A549 (cell line): ENCODE data around the gene HSPG2.
"Not testable (repeated sequence)": the region's sequence is repeated elsewhere in the genome, so short reads cannot be mapped to it uniquely, and the experiment has no call there.

Experiments used
- CTCF ChIP-seq: fragments of >200 bp; sonication (Bioruptor Twin); formaldehyde crosslinking; IDR thresholded peaks from 3 replicates; pipeline ENCODE4 v1.5.1; 2016
- MAX ChIP-seq: IDR thresholded peaks from 2 replicates; pipeline ENCODE4 v1.6.1; 2012
- NR3C1 ChIP-seq: fragments of >200 bp; sonication (Bioruptor Twin); formaldehyde crosslinking; IDR thresholded peaks from 3 replicates; pipeline ENCODE4 v1.6.1; 2017
- POLR2A ChIP-seq: IDR thresholded peaks from 2 replicates; pipeline ENCODE4 v1.6.1; 2012; ENCODE audit warnings: mild to moderate bottlenecking, low read length
- POLR2AphosphoS2 ChIP-seq: conservative IDR thresholded peaks from 2 replicates; pipeline ENCODE4 v1.6.1; 2012; ENCODE audit warnings: low read length, improper control_type of control experiment, inconsistent platforms
- RCOR1 ChIP-seq: fragments of 150-350 bp; IDR thresholded peaks from 2 replicates; pipeline ENCODE4 v1.6.1; 2014; ENCODE audit warnings: antibody characterized with exemption, low read length, low read depth
- REST ChIP-seq: fragments of 200-600 bp; sonication (generic); IDR thresholded peaks from 2 replicates; pipeline ENCODE4 v1.6.1; 2016; ENCODE audit warnings: antibody characterized with exemption, mild to moderate bottlenecking, moderate library complexity

GRCh38 chr1:21973948-21974347 lies 36.8 kb upstream of the HSPG2 start:
- not testable (repeated sequence) for TF ChIP-seq POLR2AphosphoS2, CTCF, POLR2A, NR3C1, MAX, REST, RCOR1
